IPS DF 6.9 (cell line): Measurements from ENCODE around the gene KNDC1.

ENCODE experiments used
- DNase-seq: peaks from one replicate; pipeline ENCODE4 v3.0.0-alpha.2; 2013; ENCODE audit warnings: low read depth, low spot score
- H3K27ac ChIP-seq: one replicate; pipeline ENCODE4 v1.5.1; 2013; ENCODE audit warnings: low read length, control low read depth
- H3K27me3 ChIP-seq: 2 replicates; pipeline ENCODE4 v1.6.1; 2013; ENCODE audit warnings: mild to moderate bottlenecking, low read length; ENCODE audit not compliant: control insufficient read depth, insufficient read depth
- H3K36me3 ChIP-seq: 2 replicates; pipeline ENCODE4 v1.6.1; 2013; ENCODE audit warnings: low read length; ENCODE audit not compliant: control insufficient read depth, insufficient read depth
- H3K4me1 ChIP-seq: 2 replicates; pipeline ENCODE4 v1.6.1; 2013; ENCODE audit warnings: low read length; ENCODE audit not compliant: control insufficient read depth, insufficient read depth
- H3K4me3 ChIP-seq: 2 replicates; pipeline ENCODE4 v1.5.1; 2013; ENCODE audit warnings: mild to moderate bottlenecking, low read length
- H3K9me3 ChIP-seq: 2 replicates; pipeline ENCODE4 v1.6.1; 2013; ENCODE audit warnings: low read length, inconsistent platforms; ENCODE audit not compliant: control insufficient read depth, insufficient read depth
- WGBS: extraction: QIAGEN DNeasy Blood & Tissue Kit; methylation state at CpG from one replicate; pipeline ENCODE4 v1.1.7; 2013; ENCODE audit warnings: mixed read lengths, missing lambda C conversion rate; ENCODE audit not compliant: insufficient read length, insufficient coverage; 5-methylcytosine and 5-hydroxymethylcytosine counted together

The KNDC1 gene

DNA sequence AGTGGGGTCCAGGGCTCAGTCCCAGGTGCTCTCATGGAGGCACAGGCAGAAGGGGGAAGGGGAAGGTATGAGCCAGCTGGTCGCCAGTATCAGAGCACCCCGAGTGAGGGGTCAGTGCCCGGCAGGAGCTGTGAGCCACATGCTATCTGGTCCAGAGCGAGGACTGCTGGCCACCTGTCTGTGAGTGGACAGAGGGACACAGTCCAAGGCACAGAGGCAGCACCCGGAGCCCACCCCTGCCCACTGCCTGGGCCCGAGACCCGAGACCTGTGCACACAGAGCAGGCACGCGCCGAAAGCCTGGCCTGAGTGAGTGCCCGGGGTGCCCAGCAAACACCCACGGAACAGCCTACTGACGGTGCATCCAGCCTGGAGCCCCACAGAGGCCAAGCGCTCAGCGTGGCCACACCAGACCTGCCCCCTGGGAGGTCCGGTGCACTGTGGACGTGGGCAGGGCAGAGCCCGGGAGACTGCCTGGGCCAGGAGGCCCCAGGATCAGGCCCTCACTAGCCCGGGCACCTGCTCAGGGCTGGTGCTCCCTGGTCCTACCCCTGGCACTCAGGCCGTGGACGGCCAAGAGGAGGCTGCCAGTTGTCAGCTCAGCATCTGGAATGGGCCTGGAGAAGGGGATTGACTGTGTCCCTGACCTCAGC lies 42.9 kb upstream of the KNDC1 start:
- no peaks in the 10 kb centered on the region for H3K36me3 ChIP-seq
- no CpG with 5 or more reads among the region's 21 CpGs for WGBS
- no peaks in the 10 kb centered on the region for H3K9me3 ChIP-seq
- H3K27ac ChIP-seq: no peak overlapping the region
- no peak overlapping the region for H3K4me3 ChIP-seq
- DNase-seq: no peak
- H3K4me1 ChIP-seq: peaks cover 2% of the 10 kb centered on the region
- H3K27me3 ChIP-seq: no peaks in the 10 kb centered on the region

GRCh38 chr10:133117688-133118071 lies 42.3 kb upstream of the KNDC1 start:
- Histone ChIP-seq H3K27ac (no peak overlapping the region), H3K36me3 (no peaks in the 10 kb centered on the region), H3K4me3 (no peak overlapping the region), H3K4me1 (peaks cover 2% of the 10 kb centered on the region), H3K27me3 (no peaks in the 10 kb centered on the region), H3K9me3 (no peaks in the 10 kb centered on the region)
- no peak for DNase-seq
- no CpG with 5 or more reads among the region's 8 CpGs for WGBS

DNA sequence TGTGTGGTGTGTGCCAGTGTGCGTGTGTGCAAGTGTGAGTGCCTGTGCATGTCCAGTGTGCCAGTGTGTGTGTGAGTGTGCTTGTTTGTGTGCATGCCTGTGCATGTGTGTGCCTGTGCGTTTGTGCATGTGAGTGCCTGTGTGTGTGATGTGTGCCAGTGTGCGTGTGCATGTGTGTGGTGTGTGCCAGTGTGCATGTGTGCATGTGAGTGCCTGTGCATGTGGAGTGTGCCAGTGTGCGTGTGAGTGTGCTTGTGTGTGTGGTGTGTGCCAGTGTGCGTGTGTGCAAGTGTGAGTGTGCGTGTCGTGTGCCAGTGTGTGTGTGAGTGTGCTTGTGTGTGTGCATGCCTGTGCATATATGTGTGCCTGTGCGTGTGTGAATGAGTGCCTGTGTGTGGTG lies 38.5 kb upstream of the KNDC1 start:
- no CpG with 5 or more reads among the region's 8 CpGs for WGBS
- Histone ChIP-seq H3K4me1 (no peaks in the 10 kb centered on the region; the same call in 1 of the 2 replicates), H3K27me3 (no peaks in the 10 kb centered on the region), H3K9me3 (no peaks in the 10 kb centered on the region), H3K4me3 (no peak overlapping the region), H3K36me3 (no peaks in the 10 kb centered on the region), H3K27ac (no peak overlapping the region)
- no peak for DNase-seq

DNA sequence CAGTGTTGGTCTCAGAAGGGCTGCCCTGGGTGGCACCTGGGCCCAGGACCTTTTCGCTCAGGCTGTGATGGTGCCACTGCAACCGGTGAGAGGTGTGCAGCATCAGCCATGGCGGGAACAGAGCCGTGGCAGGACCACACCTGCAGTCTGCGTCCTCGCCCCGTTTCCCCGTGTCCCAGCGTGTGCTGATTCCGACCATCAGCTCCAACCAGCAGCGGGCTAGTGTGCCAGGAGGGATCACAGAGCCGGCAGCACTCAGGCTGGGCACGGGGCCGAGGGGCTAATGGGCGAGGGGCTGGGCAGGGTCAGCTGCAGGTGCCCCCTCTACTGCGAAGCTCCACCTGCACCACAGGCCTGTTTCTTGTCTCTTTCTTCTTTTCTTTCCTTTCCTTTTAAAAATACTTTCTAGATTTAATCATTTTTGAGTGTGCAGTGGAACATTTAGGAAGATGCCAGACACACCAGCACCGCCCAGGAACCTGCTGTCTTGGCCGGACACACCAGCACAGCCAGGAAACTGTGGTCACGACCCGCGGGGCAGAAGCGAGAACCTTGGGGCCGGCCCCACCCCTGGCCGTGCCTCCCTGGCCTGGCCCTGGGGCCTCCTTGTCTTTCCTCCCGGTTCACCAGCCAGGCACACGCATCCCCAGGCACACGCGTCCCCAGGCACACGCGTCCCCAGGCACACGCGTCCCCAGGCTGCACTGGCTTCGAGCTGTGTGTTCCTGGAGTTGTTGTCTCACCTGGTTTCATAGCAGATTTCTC lies 37.7 kb upstream of the KNDC1 start:
- WGBS: no CpG with 5 or more reads among the region's 33 CpGs
- Histone ChIP-seq H3K27ac (no peak overlapping the region), H3K27me3 (no peaks in the 10 kb centered on the region), H3K9me3 (no peaks in the 10 kb centered on the region), H3K36me3 (no peaks in the 10 kb centered on the region), H3K4me1 (no peaks in the 10 kb centered on the region; the same call in 1 of the 2 replicates), H3K4me3 (no peak overlapping the region)
- no peak for DNase-seq

- H3K4me1 ChIP-seq: no peaks in the 10 kb centered on the region; the same call in 1 of the 2 replicates
- no CpG with 5 or more reads among the region's 39 CpGs for WGBS
- no peak for DNase-seq
- H3K36me3 ChIP-seq: no peaks in the 10 kb centered on the region; the same call in 1 of the 2 replicates
- no peaks in the 10 kb centered on the region for H3K27me3 ChIP-seq
- no peak overlapping the region for H3K4me3 ChIP-seq
- H3K27ac ChIP-seq: no peak overlapping the region
- H3K9me3 ChIP-seq: no peaks in the 10 kb centered on the region
These were observed 36.8 kb upstream of the KNDC1 start for GRCh38 chr10:133123050-133123745.

DNA sequence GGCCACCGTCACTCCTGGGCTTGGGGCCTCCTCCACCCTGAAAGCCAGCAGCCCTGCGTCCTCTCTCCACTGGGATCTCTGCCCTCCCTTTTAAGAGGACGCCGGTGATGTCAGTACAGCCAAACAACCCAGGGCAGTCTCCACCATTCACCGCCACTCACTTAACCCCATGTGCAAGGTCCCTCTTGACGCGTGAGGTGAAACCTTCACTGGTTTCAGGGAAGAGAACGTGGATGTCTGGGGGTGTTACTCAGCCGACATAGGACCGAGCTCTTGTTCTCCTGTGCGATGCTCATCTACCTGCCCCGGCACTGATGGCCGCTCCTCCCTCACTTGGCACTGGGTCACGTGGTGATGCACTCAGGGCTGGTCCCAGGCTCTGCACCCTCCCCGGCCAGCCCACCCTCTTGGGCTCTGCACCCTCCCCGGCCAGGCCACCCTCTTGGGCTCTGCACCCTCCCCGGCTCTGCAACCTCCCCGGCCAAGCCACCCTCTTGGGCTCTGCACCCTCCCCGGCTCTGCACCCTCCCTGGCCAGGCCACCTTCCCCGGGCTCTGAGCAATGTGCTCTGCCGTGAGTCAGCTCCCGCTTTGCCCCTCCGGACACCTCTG lies 36.2 kb upstream of the KNDC1 start:
- no peaks in the 10 kb centered on the region for H3K27me3 ChIP-seq
- no peaks in the 10 kb centered on the region; the same call in 1 of the 2 replicates for H3K36me3 ChIP-seq
- no peak for DNase-seq
- H3K4me1 ChIP-seq: no peaks in the 10 kb centered on the region; the same call in 1 of the 2 replicates
- H3K9me3 ChIP-seq: no peaks in the 10 kb centered on the region
- no peak overlapping the region for H3K4me3 ChIP-seq
- no peak overlapping the region for H3K27ac ChIP-seq
- WGBS: no CpG with 5 or more reads among the region's 23 CpGs

- H3K36me3 ChIP-seq: no peaks in the 10 kb centered on the region; the same call in 1 of the 2 replicates
- no peak overlapping the region for H3K27ac ChIP-seq
- no peaks in the 10 kb centered on the region for H3K27me3 ChIP-seq
- no CpG with 5 or more reads among the region's 58 CpGs for WGBS
- H3K9me3 ChIP-seq: no peaks in the 10 kb centered on the region
- H3K4me3 ChIP-seq: no peak overlapping the region
- H3K4me1 ChIP-seq: no peaks in the 10 kb centered on the region
- no peak for DNase-seq
These were observed 35.4 kb upstream of the KNDC1 start for GRCh38 chr10:133124357-133125211.

DNA sequence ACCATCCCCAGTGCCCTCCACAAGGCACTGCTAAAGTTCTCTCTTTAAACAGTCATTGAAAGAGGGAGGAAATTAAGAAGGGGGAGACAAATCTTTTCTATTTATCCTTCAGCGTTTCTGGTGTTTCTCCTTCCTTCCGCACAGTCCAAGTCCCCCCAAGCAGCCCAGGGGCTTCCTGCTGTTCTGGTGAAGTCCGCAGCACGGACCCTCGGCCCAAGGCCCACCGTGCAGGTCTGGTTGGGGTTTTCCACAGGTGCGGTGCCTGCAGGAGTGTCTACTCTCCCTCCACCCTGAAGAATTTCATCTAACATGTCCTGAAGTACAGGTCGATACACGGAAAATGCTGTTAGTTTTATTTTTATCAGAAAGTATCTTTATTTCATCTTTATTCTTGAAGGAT lies 34.1 kb upstream of the KNDC1 start:
- WGBS: no CpG with 5 or more reads among the region's 9 CpGs
- no peak for DNase-seq
- no peaks in the 10 kb centered on the region for H3K9me3 ChIP-seq
- H3K4me1 ChIP-seq: no peaks in the 10 kb centered on the region
- H3K36me3 ChIP-seq: no peaks in the 10 kb centered on the region; the same call in 1 of the 2 replicates
- H3K27ac ChIP-seq: no peak overlapping the region
- no peaks in the 10 kb centered on the region for H3K27me3 ChIP-seq
- H3K4me3 ChIP-seq: no peak overlapping the region

- Histone ChIP-seq H3K4me3 (no peak overlapping the region), H3K27ac (no peak overlapping the region), H3K9me3 (no peaks in the 10 kb centered on the region), H3K36me3 (no peaks in the 10 kb centered on the region; the same call in 1 of the 2 replicates), H3K27me3 (no peaks in the 10 kb centered on the region), H3K4me1 (no peaks in the 10 kb centered on the region)
- no peak for DNase-seq
- no CpG with 5 or more reads among the region's 57 CpGs for WGBS
These were observed 33.4 kb upstream of the KNDC1 start for GRCh38 chr10:133126431-133127290.
